HEK293 (cell line): ENCODE data around the gene C4BPB.

Source experiments
- CTCF ChIA-PET: fragments of 350-600 bp; formaldehyde crosslinking; extraction: SDS; loops from one replicate; lab custom pipeline; 2021; ENCODE audit warnings: antibody characterized with exemption; lab: Yijun Ruan, JAX
- POLR2A ChIA-PET: fragments of 300-600 bp; formaldehyde crosslinking; extraction: SDS; loops from one replicate; lab custom pipeline; 2020; ENCODE audit warnings: antibody characterized with exemption, inconsistent platforms; lab: Yijun Ruan, JAX
- H3K27ac ChIP-seq: fragments of 200-500 bp; sonication (Bioruptor generic); 2 replicates; pipeline ENCODE4 v1.5.1; 2014; ENCODE audit warnings: low read depth, low read length, control low read depth, inconsistent platforms; ENCODE audit errors: extremely low read depth
- H3K36me3 ChIP-seq, 2 experiments: fragments of 200-500 bp in 1 of 2; sonication (Bioruptor generic) in 1 of 2; 1 replicate in 1 of 2; 2 replicates in 1 of 2; pipeline ENCODE4 v1.5.1; 2014 to 2017; ENCODE audit warnings: inconsistent platforms in 2 of 2, low read length in 2 of 2; ENCODE audit not compliant: control insufficient read depth in 2 of 2, insufficient read depth in 1 of 2
- H3K4me1 ChIP-seq: fragments of 200-500 bp; sonication (Bioruptor generic); 2 replicates; pipeline ENCODE4 v1.5.1; 2014; ENCODE audit warnings: mild to moderate bottlenecking, low read length, inconsistent platforms; ENCODE audit not compliant: control insufficient read depth, insufficient read depth
- H3K4me3 ChIP-seq: 2 replicates; pipeline ENCODE4 v1.5.1; 2011; ENCODE audit warnings: low read depth, mild to moderate bottlenecking, control low read depth, low read length, moderate library complexity
- H3K9me3 ChIP-seq: fragments of 200-500 bp; sonication (Bioruptor generic); 2 replicates; pipeline ENCODE4 v1.5.1; 2014; ENCODE audit warnings: low read depth, low read length, inconsistent platforms; ENCODE audit not compliant: control insufficient read depth, insufficient read depth
- CTCF ChIP-seq: fragments of 450-650 bp; formaldehyde crosslinking; IDR thresholded peaks from 2 replicates; pipeline ENCODE4 v1.5.1; 2016; ENCODE audit warnings: missing biosample characterization, missing genetic modification characterization
- GFI1B ChIP-seq: fragments of 450-650 bp; formaldehyde crosslinking; IDR thresholded peaks from 2 replicates; pipeline ENCODE4 v1.5.1; 2016; ENCODE audit warnings: missing biosample characterization, missing genetic modification characterization
- KLF10 ChIP-seq: fragments of 450-650 bp; IDR thresholded peaks from 2 replicates; pipeline ENCODE4 v1.5.1; 2018; ENCODE audit warnings: missing biosample characterization, mild to moderate bottlenecking, missing genetic modification characterization
- MZF1 ChIP-seq: fragments of 450-650 bp; formaldehyde crosslinking; IDR thresholded peaks from 2 replicates; pipeline ENCODE4 v1.5.1; 2017; ENCODE audit warnings: missing biosample characterization, missing genetic modification characterization, borderline replicate concordance
- SCRT2 ChIP-seq: fragments of 450-650 bp; formaldehyde crosslinking; IDR thresholded peaks from 2 replicates; pipeline ENCODE4 v1.5.1; 2016; ENCODE audit warnings: missing biosample characterization, missing genetic modification characterization
- ZBTB10 ChIP-seq: fragments of 450-650 bp; formaldehyde crosslinking; IDR thresholded peaks from 2 replicates; pipeline ENCODE4 v1.5.1; 2016; ENCODE audit warnings: missing biosample characterization, missing genetic modification characterization
- ZBTB49 ChIP-seq: fragments of 450-650 bp; formaldehyde crosslinking; IDR thresholded peaks from 2 replicates; pipeline ENCODE4 v1.5.1; 2016; ENCODE audit warnings: missing biosample characterization, missing genetic modification characterization, low read depth
- ZNF169 ChIP-seq: fragments of 450-650 bp; formaldehyde crosslinking; IDR thresholded peaks from 2 replicates; pipeline ENCODE4 v1.5.1; 2016; ENCODE audit warnings: missing biosample characterization, missing genetic modification characterization
- ZNF175 ChIP-seq: fragments of 450-650 bp; formaldehyde crosslinking; IDR thresholded peaks from 2 replicates; pipeline ENCODE4 v1.5.1; 2016; ENCODE audit warnings: missing biosample characterization, missing genetic modification characterization
- ZNF248 ChIP-seq: fragments of 450-650 bp; formaldehyde crosslinking; IDR thresholded peaks from 2 replicates; pipeline ENCODE4 v1.5.1; 2017; ENCODE audit warnings: missing biosample characterization, missing genetic modification characterization
- ZNF302 ChIP-seq: fragments of 450-650 bp; formaldehyde crosslinking; IDR thresholded peaks from 2 replicates; pipeline ENCODE4 v1.5.1; 2016; ENCODE audit warnings: missing biosample characterization, missing genetic modification characterization, low read depth
- ZNF335 ChIP-seq: fragments of 450-650 bp; formaldehyde crosslinking; conservative IDR thresholded peaks from 2 replicates; pipeline ENCODE4 v1.5.1; 2016; ENCODE audit warnings: missing biosample characterization, missing genetic modification characterization
- ZNF513 ChIP-seq: fragments of 450-650 bp; IDR thresholded peaks from 2 replicates; pipeline ENCODE4 v1.5.1; 2018; ENCODE audit warnings: missing biosample characterization, missing genetic modification characterization
- ZNF548 ChIP-seq: fragments of 450-650 bp; formaldehyde crosslinking; IDR thresholded peaks from 2 replicates; pipeline ENCODE4 v1.5.1; 2016; ENCODE audit warnings: missing biosample characterization, missing genetic modification characterization
- ZNF623 ChIP-seq: fragments of 450-650 bp; formaldehyde crosslinking; IDR thresholded peaks from 2 replicates; pipeline ENCODE4 v1.5.1; 2016; ENCODE audit warnings: missing biosample characterization, missing genetic modification characterization
- ZNF660 ChIP-seq: fragments of 450-650 bp; IDR thresholded peaks from 2 replicates; pipeline ENCODE4 v1.5.1; 2018; ENCODE audit warnings: missing biosample characterization, mild to moderate bottlenecking, missing genetic modification characterization
- ZSCAN4 ChIP-seq: fragments of 450-650 bp; formaldehyde crosslinking; IDR thresholded peaks from 2 replicates; pipeline ENCODE4 v1.5.1; 2017; ENCODE audit warnings: missing biosample characterization, missing genetic modification characterization

The C4BPB gene

GRCh38 chr1:207112616-207113296 is 24.1 kb downstream of the C4BPB start:
- ChIA-PET POLR2A (no interaction called here), CTCF (no interaction called here)
- TF ChIP-seq CTCF = no peak
- no peak for TF ChIP-seq KLF10 (tag by site-specific recombination)
- TF ChIP-seq SCRT2 (tag by site-specific recombination) = peak; percentile 49
- TF ChIP-seq, all 188 proteins: peak for 1

GRCh38 chr1:207115269-207115668 is 26.6 kb downstream of the C4BPB start:
- no peak for TF ChIP-seq ZNF548 (tag by site-specific recombination)
- no peak for TF ChIP-seq SCRT2 (tag by site-specific recombination)
- TF ChIP-seq ZNF169 = no peak
- TF ChIP-seq ZBTB49 (tag by site-specific recombination) = no peak
- no peak for TF ChIP-seq ZNF302 (tag by site-specific recombination)
- no peak for TF ChIP-seq ZNF623
- TF ChIP-seq ZSCAN4 = no peak
- TF ChIP-seq GFI1B (tag by site-specific recombination) = no peak
- TF ChIP-seq ZNF175 (tag by site-specific recombination) = no peak
- POLR2A ChIA-PET = no interaction called here
- CTCF ChIA-PET = interaction anchor here (1.3 kb wide), 1 partner anchor 290 kb away, joined by 4 read pairs; no protein-coding TSS in a partner anchor
- Histone ChIP-seq H3K9me3 (no peaks in the 10 kb centered on the region), H3K36me3 (no peaks in the 10 kb centered on the region), H3K4me3 (no peak overlapping the region), H3K27ac (no peak overlapping the region), H3K4me1 (no peaks in the 10 kb centered on the region)

More at GRCh38 chr1:207112616-207113296, 24.1 kb downstream of the C4BPB start:
- Histone ChIP-seq H3K27ac (no peak overlapping the region), H3K9me3 (no peaks in the 10 kb centered on the region), H3K4me1 (no peaks in the 10 kb centered on the region), H3K36me3 (no peaks in the 10 kb centered on the region), H3K4me3 (no peak overlapping the region)

GRCh38 chr1:207124389-207124788 is 35.7 kb downstream of the C4BPB start:
- no peak for TF ChIP-seq ZNF248 (tag by site-specific recombination)
- no peak for TF ChIP-seq ZNF302 (tag by site-specific recombination)
- no peak for TF ChIP-seq ZNF335 (tag by site-specific recombination)
- TF ChIP-seq ZNF660 (tag by site-specific recombination) = no peak
- TF ChIP-seq CTCF = no peak
- no peak for TF ChIP-seq ZNF513 (tag by site-specific recombination)
- TF ChIP-seq MZF1 (tag by site-specific recombination) = no peak
- no peak for TF ChIP-seq ZBTB10 (tag by site-specific recombination)
- CTCF ChIA-PET = no interaction called here
- Histone ChIP-seq H3K36me3 (no peaks in the 10 kb centered on the region), H3K9me3 (no peaks in the 10 kb centered on the region), H3K4me1 (no peaks in the 10 kb centered on the region), H3K27ac (no peak overlapping the region), H3K4me3 (no peak overlapping the region)
- POLR2A ChIA-PET = no interaction called here
